ENCODE results near the gene RAP1B. TPM values are rescaled to one million over a fixed set of nuclear protein-coding genes. Genes with fewer than 3 reads are reported as not detected.

RAP1B gene
- total and polyA plus RNA-seq, 2 of the 4 experiments (the other 2 are of a cell fraction): 159 to 200 TPM

- no peak overlapping the region for H3K18ac ChIP-seq (ENCODE audit: low read depth, low read length)
- no peak overlapping the region for H4K91ac ChIP-seq (ENCODE audit: insufficient read depth, low read depth, low read length)
- no peak overlapping the region for H4K5ac ChIP-seq (ENCODE audit: low read depth, low read length)
- no peaks in the 10 kb centered on the region for H3K27me3 ChIP-seq (ENCODE audit: control insufficient read depth, insufficient read depth, low read length)
- H3K4me3 ChIP-seq (ENCODE audit: insufficient read depth, low read depth, low read length): no peak overlapping the region
- peaks cover 5% of the 10 kb centered on the region for H3K36me3 ChIP-seq (ENCODE audit: control insufficient read depth, insufficient read depth, low read length)
- no peak for DNase-seq
- CTCF ChIA-PET: interaction anchor here (0.5 to 1.3 kb wide), 3 partner anchors 9 to 1890 kb away, joined by 3 read pairs; no protein-coding TSS in a partner anchor
- H2AFZ ChIP-seq (replicated peaks; ENCODE audit: low read length, poor library complexity): no peak overlapping the region
- no peaks in the 10 kb centered on the region for H3K9me3 ChIP-seq (ENCODE audit: control insufficient read depth, insufficient read depth, low read length)
- WGBS, 2 experiments (ENCODE audit: extremely low coverage in 2 of 2, insufficient read length in 1 of 2): 50% methylated on average over 2 of the region's 5 CpGs; no CpG with 5 or more reads in 1 of the 2 experiments
- H3K4me1 ChIP-seq (ENCODE audit: control insufficient read depth, insufficient read depth, low read length): peaks cover 11% of the 10 kb centered on the region
- H3K23ac ChIP-seq (ENCODE audit: low read depth, low read length): peak overlapping the region; percentile 85
- H2BK20ac ChIP-seq (ENCODE audit: low read depth, low read length): no peak overlapping the region
- no TSS peak for BruUV-seq (replicated peaks)
- no peak overlapping the region for H4K8ac ChIP-seq (ENCODE audit: low read depth in 2 of 2, low read length in 2 of 2)
- peaks cover 82% of the 10 kb centered on the region for H4K20me1 ChIP-seq (ENCODE audit: insufficient read depth, low read length)
- no peak overlapping the region; the same call in 2 of the 3 replicates for H2BK15ac ChIP-seq (ENCODE audit: low read depth, low read length)
- no peak overlapping the region for H2AK9ac ChIP-seq (replicated peaks; ENCODE audit: low read depth, low read length, poor library complexity)
- no peak overlapping the region for H2BK120ac ChIP-seq (ENCODE audit: low read depth, low read length)
- POLR2A ChIA-PET (ENCODE audit: unreplicated experiment): no interaction called here
- TF ChIP-seq MAZ (IDR thresholded peaks at IDR 0.05; ENCODE audit: borderline replicate concordance, low read depth, low read length) (no peak), NFE2L2 (IDR thresholded peaks at IDR 0.05; ENCODE audit: low read depth, low read length) (no peak), RAD21 (IDR thresholded peaks at IDR 0.05; ENCODE audit: low read length) (no peak), POLR2A (IDR thresholded peaks at IDR 0.05; ENCODE audit: low read depth, low read length) (no peak), MAFK (IDR thresholded peaks at IDR 0.05; ENCODE audit: low read depth, low read length) (no peak), CTCF (conservative IDR thresholded peaks at IDR 0.05; ENCODE audit: low read depth, low read length) (no peak), CEBPB (IDR thresholded peaks at IDR 0.05; ENCODE audit: low read depth, low read length) (no peak), ELK1 (IDR thresholded peaks at IDR 0.05; ENCODE audit: borderline replicate concordance, low read depth, low read length) (no peak), MXI1 (IDR thresholded peaks at IDR 0.05; ENCODE audit: borderline replicate concordance, low read depth, low read length) (no peak), BHLHE40 (IDR thresholded peaks at IDR 0.05; ENCODE audit: low read depth, low read length) (no peak), USF2 (IDR thresholded peaks at IDR 0.05; ENCODE audit: low read depth, low read length) (no peak), CHD1 (IDR thresholded peaks at IDR 0.05; ENCODE audit: low read depth, low read length) (no peak), RCOR1 (IDR thresholded peaks at IDR 0.05; ENCODE audit: insufficient replicate concordance, low read length) (no peak), FOS (IDR thresholded peaks at IDR 0.05; ENCODE audit: low read depth, low read length) (no peak), RFX5 (IDR thresholded peaks at IDR 0.05; ENCODE audit: low read depth, low read length) (no peak), SMC3 (IDR thresholded peaks at IDR 0.05; ENCODE audit: low read depth, low read length) (no peak)
- no peak overlapping the region; the same call in 1 of the 2 replicates for H3K14ac ChIP-seq (replicated peaks; ENCODE audit: low read depth, low read length)
- no peak overlapping the region for H3K4ac ChIP-seq (ENCODE audit: low read depth, low read length)
- peaks cover 7 to 53% of the 10 kb centered on the region in 2 experiments; a peak in 3 of 4 replicates for H3K79me1 ChIP-seq (ENCODE audit: low read depth in 1 of 2, low read length in 2 of 2)
- no peak overlapping the region for H3K9ac ChIP-seq (ENCODE audit: low read depth, low read length)
- dilution Hi-C loops (cut with HindIII; ENCODE audit: low sequenced_read_pairs, unreplicated experiment): no loop called here
- H2BK5ac ChIP-seq (ENCODE audit: low read depth, low read length, poor library complexity, severe bottlenecking): peak overlapping the region; percentile 28
- ATAC-seq (ENCODE audit: low read depth): 0 out of 2 replicates have a peak, but pooled peaks have one; percentile 30
- H3K56ac ChIP-seq (ENCODE audit: extremely low read depth, insufficient read depth, low read length): no peak overlapping the region
- H3K4me2 ChIP-seq (ENCODE audit: low read depth, low read length): peak overlapping the region; percentile 75; the same call in 1 of the 2 replicates
- intact Hi-C loops (cut with micrococcal nuclease): loop anchor here (5.0 to 10.0 kb wide), 2 partner anchors 36 to 416 kb away; partner anchors contain the start of gene IL26
- in situ Hi-C loops (cut with MboI; ENCODE audit: low sequenced_read_pairs): no loop called here
- peaks cover 16% of the 10 kb centered on the region for H3K9me1 ChIP-seq (ENCODE audit: insufficient read depth, low read length)
- no peak overlapping the region for H2AK5ac ChIP-seq (ENCODE audit: low read depth, low read length)
- no peak overlapping the region for H3K27ac ChIP-seq (ENCODE audit: insufficient read depth, low read length)
Measured at GRCh38 chr12:68641138-68641537, 30.4 kb downstream of the RAP1B start.

Data from IMR-90 (cell line).